NCI-H446 treated with DMSO at 0.1 percent for 48 hours (cell line): ENCODE data around the gene IQGAP3.

Experiments
- DNase-seq: peaks from one replicate; lab custom pipeline; 2025; lab: John Stamatoyannopoulos, UW

Gene IQGAP3

GRCh38 chr1:156496211-156496761 lies 76.1 kb downstream of the IQGAP3 start:
- DNase-seq, result no peak

- no peak for DNase-seq
These were observed 76.8 kb downstream of the IQGAP3 start for GRCh38 chr1:156495401-156496140.

GRCh38 chr1:156494309-156494895 lies 78.0 kb downstream of the IQGAP3 start:
- no peak for DNase-seq

- no peak for DNase-seq
These were observed 78.6 kb downstream of the IQGAP3 start for GRCh38 chr1:156493742-156494141.

- no peak for DNase-seq
These were observed 79.2 kb downstream of the IQGAP3 start for GRCh38 chr1:156493154-156493631.

- DNase-seq, result no peak
These were observed 79.7 kb downstream of the IQGAP3 start for GRCh38 chr1:156492591-156493080.

- DNase-seq, result no peak
These were observed 80.3 kb downstream of the IQGAP3 start for GRCh38 chr1:156492013-156492590.

GRCh38 chr1:156491151-156491949 lies 81.0 kb downstream of the IQGAP3 start:
- DNase-seq, result no peak

GRCh38 chr1:156490401-156491032 lies 81.8 kb downstream of the IQGAP3 start:
- DNase-seq, result no peak

GRCh38 chr1:156489935-156490293 lies 82.5 kb downstream of the IQGAP3 start:
- DNase-seq, result no peak

GRCh38 chr1:156489166-156489934 lies 83.0 kb downstream of the IQGAP3 start:
- peak; percentile 42 for DNase-seq

- DNase-seq, result no peak
These were observed 83.7 kb downstream of the IQGAP3 start for GRCh38 chr1:156488566-156489165.

- no peak for DNase-seq
These were observed 84.5 kb downstream of the IQGAP3 start for GRCh38 chr1:156487862-156488261.

GRCh38 chr1:156486421-156487344 lies 85.7 kb downstream of the IQGAP3 start:
- DNase-seq, result no peak

- no peak for DNase-seq
These were observed 86.4 kb downstream of the IQGAP3 start for GRCh38 chr1:156485984-156486383.

- DNase-seq, result no peak
These were observed 87.8 kb downstream of the IQGAP3 start for GRCh38 chr1:156484480-156485058.

GRCh38 chr1:156483397-156483796 lies 89.0 kb downstream of the IQGAP3 start:
- DNase-seq, result no peak

GRCh38 chr1:156482276-156482675 lies 90.1 kb downstream of the IQGAP3 start:
- DNase-seq, result no peak

GRCh38 chr1:156481527-156481926 lies 90.8 kb downstream of the IQGAP3 start:
- no peak for DNase-seq
